HCEC 1CT (cell line): ENCODE data around the gene ATXN2L.
"Not testable (repeated sequence)": the region's sequence is repeated elsewhere in the genome, so short reads cannot be mapped to it uniquely, and the experiment has no call there.

Experiments used
- DNase-seq: peaks from one replicate; pipeline ENCODE4 v3.0.0-alpha.2; 2017

ATXN2L gene

DNA sequence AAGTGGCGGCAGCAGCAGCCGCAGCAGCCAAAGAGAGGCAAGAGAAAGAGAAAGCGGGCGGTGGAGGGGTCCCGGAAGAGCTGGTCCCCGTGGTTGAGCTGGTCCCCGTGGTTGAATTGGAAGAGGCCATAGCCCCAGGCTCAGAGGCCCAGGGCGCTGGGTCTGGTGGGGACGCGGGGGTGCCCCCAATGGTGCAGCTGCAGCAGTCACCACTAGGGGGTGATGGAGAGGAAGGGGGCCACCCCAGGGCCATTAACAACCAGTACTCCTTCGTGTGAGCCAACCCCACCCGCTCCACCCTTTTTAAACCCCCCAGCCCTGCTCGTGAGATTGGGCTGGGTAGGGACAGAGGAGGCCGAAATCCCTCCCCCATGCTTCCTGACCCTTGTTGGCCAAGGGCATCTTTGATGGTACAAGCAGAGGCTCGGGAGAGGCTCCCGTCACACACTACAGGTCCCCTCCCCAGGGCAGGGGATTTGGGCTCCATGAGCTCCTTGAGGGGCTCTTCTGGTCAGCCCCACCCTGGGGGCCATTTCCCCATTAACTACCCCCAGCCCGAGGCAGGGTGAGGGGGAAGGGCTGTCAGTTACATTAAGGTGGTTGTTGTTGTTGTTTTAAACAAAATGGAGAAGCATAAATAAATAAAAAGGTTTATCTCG lies 50.9 kb downstream of the ATXN2L start:
- DNase-seq: no peak

DNA sequence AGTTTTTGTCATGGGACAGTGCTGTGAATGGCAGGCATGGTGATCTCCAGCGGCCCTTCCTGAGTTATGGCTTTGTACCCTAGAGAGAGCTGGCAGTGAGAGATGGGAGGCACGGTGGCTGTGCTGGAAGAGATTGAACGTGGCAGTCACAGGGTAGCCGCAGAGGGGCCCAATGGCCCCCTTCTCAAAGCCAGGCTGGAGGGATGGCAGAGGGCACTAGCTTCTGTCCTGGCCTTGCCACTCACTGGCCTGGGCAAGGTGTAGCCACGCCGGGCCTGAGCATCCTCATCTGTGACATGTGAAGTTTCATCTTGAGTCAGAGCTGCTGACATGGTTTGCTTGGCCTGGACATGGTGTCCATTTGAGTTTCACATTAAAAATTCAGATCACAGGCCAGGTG lies 51.6 kb downstream of the ATXN2L start:
- DNase-seq: no peak

DNA sequence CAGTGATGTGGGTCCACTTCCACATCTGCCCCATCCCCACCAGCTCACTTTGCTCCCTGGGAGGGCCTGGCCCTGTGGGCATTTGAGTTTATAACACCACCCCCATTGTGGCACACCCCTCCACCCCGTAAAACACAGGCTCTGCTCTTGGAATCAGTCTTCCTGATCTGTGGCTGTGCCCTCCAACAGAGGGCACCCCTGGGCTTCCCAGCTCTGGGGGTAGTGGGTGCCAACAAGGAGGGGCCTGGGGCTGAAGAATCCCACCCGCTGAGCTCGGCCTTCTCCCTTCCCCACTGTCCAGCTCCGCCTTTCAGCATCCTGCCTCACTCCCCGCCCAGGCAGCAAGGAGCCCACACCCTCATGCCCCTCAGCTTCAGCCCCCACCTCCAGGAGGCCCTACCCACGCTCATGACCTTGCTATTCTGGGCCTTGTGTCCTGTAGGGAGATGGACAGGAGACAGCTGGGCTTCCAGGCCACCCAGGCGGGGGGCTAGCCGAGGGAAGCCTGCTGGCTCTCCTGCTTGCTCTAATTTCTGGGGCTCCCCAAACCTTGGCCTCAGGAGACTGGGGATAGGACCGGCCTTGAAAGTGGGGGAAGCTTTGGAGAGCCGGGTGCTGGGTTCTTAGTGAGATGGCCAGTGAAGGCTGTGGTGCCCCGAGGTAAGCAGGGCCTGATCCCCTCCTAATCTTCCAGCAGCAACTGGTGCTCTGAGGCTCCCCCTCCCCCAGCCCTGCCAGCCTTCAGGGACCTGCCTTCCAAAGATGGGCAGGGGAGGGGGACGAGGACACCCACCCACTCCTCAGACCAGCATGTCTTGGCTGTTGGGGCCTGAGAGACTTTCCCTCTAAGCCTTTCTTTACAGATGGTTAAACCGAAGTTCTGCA lies 52.6 kb downstream of the ATXN2L start:
- no peak for DNase-seq

DNA sequence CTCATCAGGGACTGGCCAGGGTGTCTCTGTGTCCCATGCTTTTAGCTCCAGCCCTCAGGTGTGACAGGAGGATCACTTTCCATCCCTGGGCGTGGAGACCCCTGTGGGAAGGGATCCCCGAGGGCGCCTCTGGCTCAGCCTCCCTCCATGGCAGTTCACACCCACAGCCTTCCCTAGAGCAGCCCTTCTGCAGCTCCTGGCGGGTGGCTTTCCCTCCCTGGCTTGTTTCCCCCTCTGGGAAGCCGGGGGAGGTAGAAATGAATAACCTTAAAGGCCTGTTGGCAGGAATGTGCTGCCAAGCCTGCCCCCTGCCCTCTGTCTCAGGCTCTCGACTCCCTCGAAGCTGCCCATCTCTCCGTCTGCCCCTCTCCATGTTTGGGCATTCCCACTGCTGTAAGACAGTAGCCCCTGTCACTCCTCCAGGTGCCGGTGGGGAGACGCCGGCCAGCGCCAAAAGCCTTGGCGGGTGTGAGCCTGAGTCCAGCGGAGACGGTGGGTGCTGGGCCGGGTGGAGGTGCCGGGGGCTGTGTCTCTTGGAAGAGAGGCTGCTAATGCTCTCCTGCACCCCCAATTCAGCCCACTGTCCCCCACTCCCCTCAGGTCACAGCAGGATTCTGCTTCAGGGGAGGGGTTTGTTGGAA lies 53.3 kb downstream of the ATXN2L start:
- DNase-seq: no peak

DNA sequence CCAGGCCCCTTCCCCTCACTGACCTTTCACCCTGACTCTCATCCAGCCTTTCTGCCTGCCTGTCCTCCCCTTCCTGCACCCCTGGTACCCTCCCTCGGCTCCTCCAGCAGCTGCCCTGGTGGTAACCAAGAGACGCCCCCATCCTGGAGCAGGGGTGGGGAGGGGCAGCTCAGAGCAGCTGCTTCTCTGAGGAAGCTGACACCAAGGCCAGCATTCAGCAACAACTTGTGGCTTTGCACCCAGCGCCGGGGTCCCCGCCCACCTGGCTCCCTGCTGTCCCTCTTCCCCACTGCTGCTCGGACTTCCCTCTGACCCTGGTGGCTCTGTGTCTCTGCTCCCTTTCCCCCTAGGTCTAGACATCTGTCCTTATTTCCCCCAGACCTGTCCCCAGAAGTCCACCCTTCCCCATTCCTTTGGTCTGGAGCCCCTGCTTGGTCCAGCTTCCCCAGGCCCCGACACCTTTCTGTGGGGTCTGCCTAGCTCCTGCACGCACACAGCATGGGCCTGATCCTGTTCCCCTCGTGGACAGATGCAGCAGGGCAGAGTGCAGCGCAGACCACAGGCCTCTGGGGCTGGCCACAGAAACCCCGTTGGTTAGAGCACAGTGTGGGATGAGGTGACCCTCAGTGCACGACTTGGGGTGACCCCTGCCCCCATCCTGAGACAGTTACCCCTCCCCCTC lies 54.3 kb downstream of the ATXN2L start:
- no peak for DNase-seq

DNA sequence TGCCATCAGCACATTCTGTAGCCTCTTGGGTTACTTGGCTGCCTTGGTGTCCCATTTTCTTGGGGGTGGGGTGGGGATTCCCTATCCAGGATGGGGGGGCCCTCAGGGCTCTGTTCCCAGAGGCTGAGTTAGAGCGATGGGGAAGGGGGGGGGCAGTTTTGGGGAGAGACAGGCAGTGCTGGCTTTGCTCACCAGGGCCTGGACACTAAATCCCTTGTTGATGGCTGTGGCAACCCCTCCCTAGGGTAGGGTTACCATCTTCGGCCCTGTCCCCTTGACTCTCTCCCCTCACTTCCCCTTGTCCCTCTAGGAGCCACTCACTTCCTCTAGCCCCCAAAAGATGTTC lies 54.8 kb downstream of the ATXN2L start:
- no peak for DNase-seq

DNA sequence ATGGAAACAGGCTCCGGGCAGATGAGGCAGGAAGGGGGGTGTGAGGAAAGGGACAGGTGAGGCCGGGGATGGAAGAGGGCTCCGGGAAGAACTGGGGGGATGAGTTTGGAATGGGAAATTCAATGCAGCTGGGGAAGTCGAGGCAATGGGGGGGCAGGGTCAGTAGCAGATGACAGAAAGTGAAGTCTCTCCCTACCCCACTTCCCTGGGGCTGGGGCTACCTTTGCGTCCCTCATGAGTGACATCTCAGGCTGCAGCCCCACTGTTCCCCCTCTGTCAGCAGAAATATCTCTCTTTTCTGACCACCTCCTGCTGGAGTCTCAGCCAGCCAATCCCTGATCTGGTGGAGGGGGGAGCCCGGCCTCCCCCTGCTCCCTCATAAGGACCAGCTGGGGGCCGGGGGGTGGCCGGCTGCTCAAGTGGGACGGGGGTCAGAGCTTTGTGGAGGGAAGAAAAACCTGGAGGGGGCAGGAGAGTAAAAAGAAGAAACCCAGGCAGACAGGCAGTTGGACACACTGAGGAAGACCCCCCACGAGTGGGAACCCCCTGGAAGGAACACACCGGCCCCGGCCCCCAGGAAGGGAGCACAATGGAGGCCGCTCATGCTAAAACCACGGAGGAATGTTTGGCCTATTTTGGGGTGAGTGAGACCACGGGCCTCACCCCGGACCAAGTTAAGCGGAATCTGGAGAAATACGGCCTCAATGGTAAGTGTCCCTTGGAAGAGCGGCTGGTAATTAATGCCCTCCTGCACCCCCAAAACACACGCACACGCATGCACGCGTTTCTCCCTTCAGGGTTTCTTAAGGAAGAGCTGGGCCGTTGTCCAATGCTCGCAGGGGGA lies 55.5 kb downstream of the ATXN2L start, which contains the start of gene ATP2A1:
TSS of gene ATP2A1 (plus strand) at position 406 of the 844 bp plus-strand sequence. CDS start at position 590, 184 bp downstream.
- DNase-seq: no peak

DNA sequence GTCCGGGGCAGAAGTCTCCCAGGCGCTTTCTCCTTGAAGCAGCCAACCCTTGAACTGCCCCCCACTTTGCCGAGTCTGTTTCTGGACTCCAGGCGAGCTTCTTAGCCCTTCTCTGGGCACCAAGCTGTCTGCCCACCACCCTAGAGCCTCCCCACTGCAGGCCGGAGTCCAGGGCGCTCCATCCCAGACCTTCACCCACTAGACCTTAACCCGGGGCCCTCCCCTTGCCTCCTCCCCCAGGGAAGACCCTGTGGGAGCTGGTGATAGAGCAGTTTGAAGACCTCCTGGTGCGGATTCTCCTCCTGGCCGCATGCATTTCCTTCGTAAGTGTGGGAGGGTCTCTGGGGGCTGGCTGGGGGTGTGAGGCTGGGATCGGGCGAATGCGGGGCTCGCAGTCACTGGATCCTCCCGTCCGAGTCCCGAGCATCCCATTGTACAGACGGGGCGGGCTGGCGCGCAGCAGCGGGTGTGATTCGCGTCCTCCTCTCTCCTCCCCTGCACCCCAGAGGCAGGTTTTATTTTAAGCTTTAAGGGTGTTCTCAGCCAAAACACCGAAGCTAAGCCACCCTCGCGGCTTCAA lies 56.6 kb downstream of the ATXN2L start:
- DNase-seq: no peak

DNA sequence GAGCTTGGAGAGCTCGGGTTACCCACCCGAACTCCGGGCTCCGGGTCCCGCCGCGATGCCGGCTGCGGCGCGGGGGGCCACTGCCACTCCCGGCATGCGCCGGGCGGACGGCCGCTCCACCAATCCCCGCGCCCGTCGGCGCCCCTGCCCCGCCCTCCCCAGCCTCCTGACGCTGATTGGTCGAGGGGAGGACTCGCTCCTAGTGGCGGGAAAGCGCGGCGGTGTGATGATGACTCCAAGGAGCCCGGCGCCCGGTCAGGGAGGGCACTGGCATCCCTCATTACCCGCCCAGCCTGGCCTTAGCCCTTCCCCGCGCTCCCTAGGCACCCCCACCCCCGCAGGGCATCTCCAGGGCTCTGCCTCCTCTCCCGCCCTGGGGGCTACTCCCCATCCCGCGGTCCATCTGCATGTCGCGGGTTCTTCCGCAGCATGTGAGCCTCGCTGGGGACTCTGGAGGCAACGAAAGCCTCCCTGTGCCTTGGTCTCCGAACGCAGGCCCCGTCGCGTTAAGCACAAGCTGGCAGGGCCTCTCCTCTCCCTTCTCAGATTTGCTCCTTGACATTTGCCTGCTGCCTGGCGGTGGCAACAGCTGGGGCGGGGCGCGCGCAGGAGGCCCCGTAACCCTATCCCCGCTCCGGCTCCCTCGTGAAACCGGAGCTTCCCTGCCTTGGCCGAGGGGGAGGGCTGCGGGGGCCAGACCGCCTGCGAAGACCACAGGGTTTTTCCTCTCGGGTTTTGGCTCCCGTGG lies 57.2 kb downstream of the ATXN2L start:
- peak; percentile 81 for DNase-seq

DNA sequence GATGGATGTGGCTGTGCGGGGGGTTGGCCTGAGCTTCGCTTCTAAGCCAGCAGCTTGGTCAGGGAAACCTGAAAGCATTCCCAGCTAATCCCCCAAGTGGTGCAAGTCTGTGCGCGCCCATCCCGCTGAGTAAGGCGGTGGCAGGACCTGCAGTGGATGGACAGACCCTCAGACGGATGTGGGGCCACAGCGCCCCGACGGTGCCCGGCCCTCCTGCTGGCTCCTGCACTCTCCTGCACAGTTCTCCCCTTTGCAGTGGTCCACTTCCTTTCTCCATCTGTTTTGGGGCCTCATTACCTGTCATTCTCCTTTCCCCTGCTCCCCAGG lies 57.8 kb downstream of the ATXN2L start:
- DNase-seq: no peak

DNA sequence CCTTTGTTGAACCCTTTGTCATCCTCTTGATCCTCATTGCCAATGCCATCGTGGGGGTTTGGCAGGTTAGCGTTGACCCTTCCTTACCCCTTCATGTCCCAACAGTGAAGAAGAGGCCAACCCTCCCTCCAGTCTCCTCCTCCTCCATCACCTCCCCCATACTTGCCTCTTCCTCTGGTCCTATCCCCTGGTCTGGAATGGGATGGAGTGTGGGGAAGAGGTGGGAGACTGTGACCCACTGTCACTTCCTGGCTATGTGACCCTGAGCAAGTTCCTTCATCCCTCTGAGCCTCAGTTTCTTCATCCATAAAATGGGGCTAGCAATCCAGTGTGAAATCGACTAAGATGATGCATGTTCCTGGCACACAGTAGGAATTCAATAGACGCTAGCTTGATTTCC lies 58.2 kb downstream of the ATXN2L start:
- no peak for DNase-seq

DNA sequence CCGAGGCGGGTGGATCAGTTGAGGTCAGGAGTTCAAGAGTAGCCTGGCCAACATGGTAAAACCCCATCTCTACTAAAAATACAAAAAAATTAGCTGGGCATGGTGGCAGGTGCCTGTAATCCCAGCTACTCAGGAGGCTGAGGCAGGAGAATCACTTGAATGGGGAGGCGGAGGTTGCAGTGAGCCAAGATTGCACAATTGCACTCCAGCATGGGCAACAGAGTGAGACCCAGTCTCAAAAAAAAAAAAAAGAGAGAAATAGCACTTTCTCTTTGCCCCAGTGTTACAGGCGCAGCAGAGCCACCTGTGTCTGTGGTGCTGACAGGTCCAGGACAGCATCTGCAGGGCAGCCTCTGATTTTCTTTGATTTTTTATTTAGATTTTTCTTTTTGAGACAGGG lies 58.8 kb downstream of the ATXN2L start:
- DNase-seq: not testable (repeated sequence)

DNA sequence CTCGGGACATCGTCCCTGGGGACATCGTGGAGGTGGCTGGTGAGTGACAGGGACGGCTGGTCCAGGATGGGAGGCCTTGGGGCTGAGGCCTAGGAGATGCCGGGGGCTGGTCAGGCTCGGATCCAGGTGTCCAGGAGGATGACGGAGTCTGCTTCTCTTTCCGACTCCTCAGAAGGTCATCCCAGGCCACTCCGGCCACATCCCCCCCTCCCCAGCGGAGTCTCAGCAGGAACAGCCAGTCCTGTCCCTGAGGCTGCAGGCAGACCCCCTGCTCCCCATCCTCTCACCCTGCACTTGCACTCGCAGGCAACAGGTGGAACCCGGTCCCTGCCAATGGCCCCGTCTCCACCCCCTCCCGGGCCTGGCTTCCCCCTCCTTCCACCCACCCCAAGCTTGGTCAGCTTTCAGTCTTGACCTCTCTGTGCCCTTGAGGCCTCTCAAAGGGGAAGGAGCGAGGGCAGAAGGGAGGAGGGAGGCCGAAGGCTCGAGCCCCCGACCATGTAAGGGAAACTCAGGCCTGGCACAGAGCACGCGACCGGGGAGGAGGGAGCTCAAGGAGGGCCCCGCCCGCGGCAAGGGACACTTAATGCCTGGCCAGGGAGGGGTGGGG lies 59.9 kb downstream of the ATXN2L start:
- no peak for DNase-seq

DNA sequence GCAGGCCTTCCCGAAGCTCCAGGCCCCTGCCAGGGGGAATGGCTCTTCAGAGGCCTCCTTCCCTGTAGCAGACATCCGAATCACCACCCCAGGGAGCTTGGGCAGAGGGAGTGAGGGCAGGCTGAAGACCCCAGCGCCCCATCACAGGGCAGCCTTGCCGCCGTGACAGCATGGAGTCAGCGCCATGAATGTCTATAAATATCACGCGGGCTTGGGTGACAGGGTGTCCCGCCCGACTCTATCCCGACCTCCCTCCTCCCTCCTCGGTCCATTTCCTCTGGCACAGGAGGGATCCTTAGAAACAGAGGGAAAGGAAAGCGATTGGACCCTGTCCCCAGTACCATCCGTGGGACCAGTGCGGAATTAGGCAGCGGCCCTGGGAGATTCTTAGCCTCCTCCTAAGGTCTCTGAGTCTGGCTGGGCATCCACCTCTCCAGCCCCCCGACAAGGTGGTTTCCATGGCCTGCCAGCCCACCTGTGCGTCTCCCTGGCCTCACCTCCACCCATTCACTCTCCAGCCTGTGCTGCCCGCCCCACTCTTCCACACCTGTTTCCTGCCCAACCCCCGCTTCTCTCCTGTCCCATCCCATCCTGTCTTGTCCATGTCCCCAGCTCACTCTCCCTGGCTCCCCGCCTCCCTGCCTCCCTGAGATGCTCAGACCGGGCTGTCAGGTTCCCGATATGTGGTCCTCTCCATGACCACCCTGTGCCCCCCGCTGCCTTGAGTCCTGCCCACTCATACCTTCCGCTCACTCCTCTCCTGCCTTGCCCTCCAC lies 60.6 kb downstream of the ATXN2L start:
- no peak for DNase-seq

DNA sequence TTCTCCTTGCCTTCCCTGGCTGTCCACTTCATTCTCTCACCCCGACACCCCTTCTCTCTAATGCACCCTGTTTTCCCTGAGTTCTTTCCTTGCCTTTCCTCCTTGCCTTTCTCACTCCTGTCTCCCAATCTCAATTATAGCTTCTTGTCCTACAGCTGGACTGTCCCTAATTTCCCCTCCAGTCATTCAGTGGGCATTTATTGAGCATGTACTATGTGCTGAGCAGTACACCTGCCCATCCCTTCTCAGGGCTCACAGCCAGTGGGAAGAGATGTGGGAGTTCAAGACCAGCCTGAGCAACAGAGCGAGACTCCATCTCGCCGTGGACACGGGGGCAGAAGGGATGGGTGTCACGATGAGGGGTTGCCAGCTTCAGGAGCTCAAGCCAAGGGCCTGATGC lies 61.2 kb downstream of the ATXN2L start:
- no peak for DNase-seq
